Mammary epithelial cell (primary cell): ENCODE data around the gene CNTN4.

ENCODE experiments used
- EZH2 ChIP-seq: IDR thresholded peaks from 2 replicates; pipeline ENCODE4 v1.6.1; 2012; ENCODE audit warnings: low read length, inconsistent platforms, borderline replicate concordance
- TF ChIP-seq, protein P1 (sequence below), 2 donors: IDR thresholded peaks in 1 of 2; conservative IDR thresholded peaks in 1 of 2; 2 replicates each; pipeline ENCODE4 v1.5.1; 2011 to 2012; ENCODE audit warnings: inconsistent platforms in 2 of 2, low read length in 2 of 2, mild to moderate bottlenecking in 2 of 2, control low read depth in 1 of 2, low read depth in 1 of 2; ENCODE audit not compliant: insufficient read depth in 1 of 2; ENCODE audit errors: extremely low read depth in 1 of 2

DNA sequence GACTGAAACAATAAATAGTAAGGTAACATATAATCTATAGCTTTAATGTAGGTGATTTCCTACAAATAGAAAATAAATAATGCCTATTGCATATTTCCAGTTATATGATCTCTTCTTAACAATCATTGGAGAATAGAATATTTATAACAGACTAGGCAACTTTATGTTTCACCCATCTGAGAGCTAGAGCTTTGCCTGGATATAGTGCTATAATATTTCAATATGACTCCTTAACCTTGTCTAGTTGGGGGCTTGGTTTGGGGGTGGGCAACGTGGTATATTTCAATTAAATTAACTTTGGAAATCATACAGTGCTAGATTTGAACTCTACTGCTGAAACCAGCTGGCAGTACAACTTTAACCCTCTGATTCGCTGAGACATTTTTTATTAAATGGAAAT lies 265.2 kb downstream of the CNTN4 start:
- TF ChIP-seq EZH2, result no peak
- TF ChIP-seq, protein P1, sequence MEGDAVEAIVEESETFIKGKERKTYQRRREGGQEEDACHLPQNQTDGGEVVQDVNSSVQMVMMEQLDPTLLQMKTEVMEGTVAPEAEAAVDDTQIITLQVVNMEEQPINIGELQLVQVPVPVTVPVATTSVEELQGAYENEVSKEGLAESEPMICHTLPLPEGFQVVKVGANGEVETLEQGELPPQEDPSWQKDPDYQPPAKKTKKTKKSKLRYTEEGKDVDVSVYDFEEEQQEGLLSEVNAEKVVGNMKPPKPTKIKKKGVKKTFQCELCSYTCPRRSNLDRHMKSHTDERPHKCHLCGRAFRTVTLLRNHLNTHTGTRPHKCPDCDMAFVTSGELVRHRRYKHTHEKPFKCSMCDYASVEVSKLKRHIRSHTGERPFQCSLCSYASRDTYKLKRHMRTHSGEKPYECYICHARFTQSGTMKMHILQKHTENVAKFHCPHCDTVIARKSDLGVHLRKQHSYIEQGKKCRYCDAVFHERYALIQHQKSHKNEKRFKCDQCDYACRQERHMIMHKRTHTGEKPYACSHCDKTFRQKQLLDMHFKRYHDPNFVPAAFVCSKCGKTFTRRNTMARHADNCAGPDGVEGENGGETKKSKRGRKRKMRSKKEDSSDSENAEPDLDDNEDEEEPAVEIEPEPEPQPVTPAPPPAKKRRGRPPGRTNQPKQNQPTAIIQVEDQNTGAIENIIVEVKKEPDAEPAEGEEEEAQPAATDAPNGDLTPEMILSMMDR (conservative IDR thresholded peaks at IDR 0.05 in 1 of 2, IDR thresholded peaks at IDR 0.05 in 1 of 2; ENCODE audit: extremely low read depth in 1 of 2, insufficient read depth in 1 of 2, low read depth in 1 of 2, low read length in 2 of 2), result no peak
